ENCODE results near the gene FBXW11.
"Not testable (repeated sequence)": the region's sequence is repeated elsewhere in the genome, so short reads cannot be mapped to it uniquely, and the experiment has no call there.

The FBXW11 gene

DNA sequence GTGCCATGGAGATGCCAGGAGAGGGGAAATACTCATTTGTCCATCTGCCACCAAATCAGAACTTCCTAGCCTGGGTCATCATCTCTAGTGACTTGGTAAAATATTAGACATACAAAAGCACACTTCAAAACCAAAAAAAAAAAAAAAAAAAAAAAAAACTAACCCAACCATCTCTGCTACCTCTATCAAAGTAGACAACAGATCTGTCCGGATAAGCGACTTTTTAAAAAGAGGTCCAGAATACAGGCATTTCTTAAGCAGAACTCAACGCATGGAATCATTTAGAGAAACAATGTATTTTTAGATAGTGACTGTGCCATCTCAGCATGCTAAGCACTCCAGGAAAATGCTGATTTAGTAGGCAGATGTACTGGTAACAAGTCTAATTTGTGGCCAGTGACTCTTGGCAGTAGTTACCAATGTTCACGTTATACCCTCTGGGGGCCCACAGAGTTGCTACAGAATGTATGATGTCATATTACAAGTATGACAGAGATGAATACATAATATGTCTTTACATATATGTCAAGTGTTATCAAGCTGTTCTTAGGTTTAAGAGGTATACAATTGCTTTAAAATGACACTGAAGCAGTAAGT lies 113.0 kb downstream of the FBXW11 start:
- in situ Hi-C loops (cut with HindIII; ENCODE audit: low sequenced_read_pairs), result no loop called here
- TF ChIP-seq, protein P1, sequence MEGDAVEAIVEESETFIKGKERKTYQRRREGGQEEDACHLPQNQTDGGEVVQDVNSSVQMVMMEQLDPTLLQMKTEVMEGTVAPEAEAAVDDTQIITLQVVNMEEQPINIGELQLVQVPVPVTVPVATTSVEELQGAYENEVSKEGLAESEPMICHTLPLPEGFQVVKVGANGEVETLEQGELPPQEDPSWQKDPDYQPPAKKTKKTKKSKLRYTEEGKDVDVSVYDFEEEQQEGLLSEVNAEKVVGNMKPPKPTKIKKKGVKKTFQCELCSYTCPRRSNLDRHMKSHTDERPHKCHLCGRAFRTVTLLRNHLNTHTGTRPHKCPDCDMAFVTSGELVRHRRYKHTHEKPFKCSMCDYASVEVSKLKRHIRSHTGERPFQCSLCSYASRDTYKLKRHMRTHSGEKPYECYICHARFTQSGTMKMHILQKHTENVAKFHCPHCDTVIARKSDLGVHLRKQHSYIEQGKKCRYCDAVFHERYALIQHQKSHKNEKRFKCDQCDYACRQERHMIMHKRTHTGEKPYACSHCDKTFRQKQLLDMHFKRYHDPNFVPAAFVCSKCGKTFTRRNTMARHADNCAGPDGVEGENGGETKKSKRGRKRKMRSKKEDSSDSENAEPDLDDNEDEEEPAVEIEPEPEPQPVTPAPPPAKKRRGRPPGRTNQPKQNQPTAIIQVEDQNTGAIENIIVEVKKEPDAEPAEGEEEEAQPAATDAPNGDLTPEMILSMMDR (IDR thresholded peaks at IDR 0.05; ENCODE audit: low read depth, low read length, missing control alignments), result no peak
- no peak overlapping the region for H3K4me3 ChIP-seq (ENCODE audit: low read depth, low read length)
- DNase-seq (ENCODE audit: low read depth), result peak; percentile 48

DNA sequence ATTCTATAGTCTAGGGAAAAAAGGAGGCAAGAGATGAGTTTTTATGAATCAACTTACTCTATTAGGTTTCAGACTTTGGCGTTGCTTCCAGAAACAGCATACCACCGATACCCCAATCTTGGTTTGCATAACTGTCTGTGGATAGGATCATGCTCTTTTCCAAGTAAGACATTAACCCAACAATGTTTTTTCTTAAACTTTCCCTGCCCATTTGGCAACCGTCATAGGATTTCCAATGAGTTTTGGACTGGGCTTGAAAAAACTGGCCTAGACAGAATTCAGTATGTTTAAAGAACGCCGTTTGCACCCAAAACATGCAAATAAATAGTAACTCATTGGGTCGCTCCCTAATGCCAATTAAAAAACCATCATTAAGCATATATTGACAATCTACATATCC lies 114.8 kb downstream of the FBXW11 start:
- DNase-seq (ENCODE audit: low read depth), result no peak
- in situ Hi-C loops (cut with HindIII; ENCODE audit: low sequenced_read_pairs), result no loop called here
- no peak overlapping the region for H3K4me3 ChIP-seq (ENCODE audit: low read depth, low read length)
- TF ChIP-seq, protein P1 (IDR thresholded peaks at IDR 0.05; ENCODE audit: low read depth, low read length, missing control alignments), result no peak

DNA sequence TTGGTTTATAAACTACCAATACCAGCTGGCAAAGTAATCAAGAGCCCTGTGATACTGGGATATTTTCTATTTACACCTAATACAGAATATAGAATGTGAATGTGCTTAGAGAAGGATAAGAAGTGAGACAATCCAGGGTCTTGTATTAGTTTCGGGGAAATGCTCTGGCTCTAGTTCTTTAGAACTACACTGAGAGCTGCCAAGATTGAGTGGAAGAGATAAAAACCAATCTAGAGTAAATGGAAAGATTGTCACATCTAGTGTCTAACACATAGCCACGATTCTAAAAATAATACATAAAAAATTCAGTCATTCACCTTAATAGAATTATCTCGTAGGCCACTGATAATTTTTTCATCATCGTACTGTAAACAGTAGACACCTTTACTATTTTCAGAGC lies 115.3 kb downstream of the FBXW11 start:
- in situ Hi-C loops (cut with HindIII; ENCODE audit: low sequenced_read_pairs), result no loop called here
- H3K4me3 ChIP-seq (ENCODE audit: low read depth, low read length), result no peak overlapping the region
- DNase-seq (ENCODE audit: low read depth), result no peak
- TF ChIP-seq, protein P1 (IDR thresholded peaks at IDR 0.05; ENCODE audit: low read depth, low read length, missing control alignments), result no peak

DNA sequence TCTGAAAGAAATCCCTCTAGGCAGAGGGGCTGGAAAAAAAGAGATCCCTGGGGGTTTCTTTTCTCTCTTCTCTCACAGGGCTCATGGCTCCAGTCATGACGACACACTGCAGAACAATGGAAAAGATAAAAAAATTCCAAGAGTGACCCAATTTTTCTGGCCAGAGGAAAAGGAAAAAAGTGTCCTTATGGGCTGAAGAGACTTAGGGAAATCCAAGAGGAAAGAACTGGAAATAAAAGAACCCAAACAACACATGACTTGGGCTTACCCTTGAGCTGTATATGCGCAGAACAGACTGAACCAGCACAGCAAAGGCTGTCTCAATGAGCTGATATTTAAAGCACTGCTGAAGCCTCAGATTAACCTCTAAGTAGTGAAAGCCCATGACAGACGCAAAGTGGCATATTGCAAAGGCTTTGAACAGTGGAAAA lies 118.4 kb downstream of the FBXW11 start:
- in situ Hi-C loops (cut with HindIII; ENCODE audit: low sequenced_read_pairs), result no loop called here
- DNase-seq (ENCODE audit: low read depth), result no peak
- no peak overlapping the region for H3K4me3 ChIP-seq (ENCODE audit: low read depth, low read length)
- TF ChIP-seq, protein P1 (IDR thresholded peaks at IDR 0.05; ENCODE audit: low read depth, low read length, missing control alignments), result no peak

DNA sequence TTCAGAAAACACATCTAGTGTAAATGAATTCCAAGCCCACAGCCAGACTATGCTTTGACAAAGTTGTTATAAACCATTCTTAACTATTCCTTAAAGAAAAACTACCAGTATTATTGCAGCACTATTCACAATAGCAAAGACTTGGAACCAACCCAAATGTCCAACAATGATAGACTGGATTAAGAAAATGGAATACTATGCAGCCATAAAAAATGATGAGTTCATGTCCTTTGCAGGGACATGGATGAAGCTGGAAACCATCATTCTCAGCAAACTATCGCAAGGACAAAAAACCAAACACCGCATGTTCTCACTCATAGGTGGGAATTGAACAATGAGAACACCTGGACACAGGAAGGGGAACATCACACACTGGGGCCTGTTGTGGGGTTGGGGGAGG lies 120.4 kb downstream of the FBXW11 start:
- DNase-seq (ENCODE audit: low read depth); in situ Hi-C loops (cut with HindIII; ENCODE audit: low sequenced_read_pairs): not testable (repeated sequence)

DNA sequence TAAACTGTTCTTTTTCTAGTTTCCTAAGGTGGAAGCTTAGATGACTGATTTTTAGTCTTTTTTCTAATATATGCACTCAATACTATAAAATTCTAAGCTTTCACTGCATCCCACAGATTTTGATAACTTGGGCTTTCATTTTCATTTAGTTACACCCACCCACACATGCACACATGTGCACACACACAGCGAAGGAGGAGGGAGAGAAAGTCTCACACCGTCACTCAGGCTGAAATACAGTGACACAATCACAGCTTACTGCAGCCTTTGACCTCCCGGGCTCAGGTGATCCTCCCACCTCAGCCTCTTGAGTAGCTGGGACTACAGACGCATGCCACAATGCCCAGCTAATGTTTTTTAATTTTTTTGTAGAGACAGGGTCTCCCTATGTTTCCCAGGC lies 124.3 kb downstream of the FBXW11 start:
- no peak overlapping the region for H3K4me3 ChIP-seq (ENCODE audit: low read depth, low read length)
- DNase-seq (ENCODE audit: low read depth), result no peak
- in situ Hi-C loops (cut with HindIII; ENCODE audit: low sequenced_read_pairs), result no loop called here
- TF ChIP-seq, protein P1 (IDR thresholded peaks at IDR 0.05; ENCODE audit: low read depth, low read length, missing control alignments), result no peak

More for the DNA sequence above, 120.4 kb downstream of the FBXW11 start:
- H3K4me3 ChIP-seq (ENCODE audit: low read depth, low read length), result not testable (repeated sequence)

DNA sequence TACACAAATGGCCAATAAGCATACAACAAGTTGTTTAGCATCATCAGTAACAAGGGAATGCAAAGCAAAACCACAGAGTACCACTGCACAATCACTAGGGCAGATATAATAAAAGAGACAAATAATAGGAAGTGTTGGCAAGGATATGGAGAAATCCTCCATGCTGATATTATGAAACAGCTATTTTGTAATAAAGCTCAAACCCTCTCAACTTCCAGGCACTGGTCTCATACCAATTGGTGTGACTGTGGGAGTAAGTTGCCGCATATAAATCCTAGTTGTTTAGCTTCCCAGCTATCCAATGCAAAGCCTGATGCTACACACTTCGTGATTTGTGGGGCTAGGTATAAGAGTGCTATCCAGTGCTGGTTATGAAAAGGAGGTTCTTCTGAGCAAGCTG lies 132.2 kb downstream of the FBXW11 start:
- in situ Hi-C loops (cut with HindIII; ENCODE audit: low sequenced_read_pairs), result loop anchor here (25.0 kb wide), 1 partner anchor 462 kb away; the partner anchor contains the start of gene FGF18
- H3K4me3 ChIP-seq (ENCODE audit: low read depth, low read length), result no peak overlapping the region
- TF ChIP-seq, protein P1 (IDR thresholded peaks at IDR 0.05; ENCODE audit: low read depth, low read length, missing control alignments), result no peak
- DNase-seq (ENCODE audit: low read depth), result no peak
